ENCODE results near the gene CSNK2A2. TPM values are rescaled to one million over a fixed set of nuclear protein-coding genes. Genes with fewer than 3 reads are reported as not detected.

The CSNK2A2 gene
- total RNA-seq (2013; cell fraction: nucleolus; rRNA removed) = 36.7 and 37.3 TPM in 2 replicates
- total RNA-seq (2014; rRNA removed) (15.7 and 18.0 TPM in 2 replicates), total RNA-seq (2014; rRNA removed; fragmentation: Illumina TruSeq; extraction: Trizol) (40.3 and 41.5 TPM in 2 replicates), total RNA-seq (2021) (74.4 and 79.1 TPM in 2 replicates), polyA plus RNA-seq (2011; rRNA removed) (48.6 and 52.2 TPM in 2 replicates), polyA plus RNA-seq (2014; fragmentation: Illumina TruSeq; extraction: Trizol) (62.4 and 69.2 TPM in 2 replicates), polyA plus RNA-seq (2014; fragmentation: Nextera tagmentation; extraction: Ambion mirVana) (10 to 100 TPM; 17.4 to 18.0 TPM), polyA plus RNA-seq (2014; rRNA removed) (28.9 and 29.6 TPM in 2 replicates), polyA plus RNA-seq (2016; fragmentation: Nextera tagmentation; extraction: Ambion mirVana) (10 to 100 TPM; 27.9 to 29.9 TPM), polyA minus RNA-seq (2011; rRNA and poly(A)+ RNA removed) (82.8 and 119 TPM in 2 replicates), Bru-seq, nascent RNA (percentile 91 among the genes with signal in this experiment), BruChase-seq, experiment 1, labeled RNA remaining after a 6-hour chase (percentile 95 among the genes with signal in this experiment), BruChase-seq, experiment 2, labeled RNA remaining after a 2-hour chase (percentile 94 among the genes with signal in this experiment)
- polyA plus RNA-seq (2011; ENCODE audit: low read depth) = 39.6 TPM
- 33.2 and 51.6 TPM in 2 replicates for polyA plus RNA-seq (2011; cell fraction: cytosol; rRNA removed)
- polyA plus RNA-seq (2011; cell fraction: nucleus; rRNA removed) = 35.7 and 38.7 TPM in 2 replicates
- 51.1 and 54.3 TPM in 2 replicates for polyA plus RNA-seq (2012)
- polyA minus RNA-seq (2011; cell fraction: cytosol; rRNA and poly(A)+ RNA removed) = 32.7 and 34.7 TPM in 2 replicates
- polyA minus RNA-seq (2011; cell fraction: nucleus; rRNA and poly(A)+ RNA removed) = 15.2 and 21.4 TPM in 2 replicates
- long read RNA-seq, experiment 1, partial matches to known transcripts = 1 of 29 reads
- long read RNA-seq, experiment 1, other reads (novel, unspliced or antisense) = 28 of 29 reads
- long read RNA-seq, experiment 2, partial matches to known transcripts = 5 of 35 reads
- long read RNA-seq, experiment 2, other reads (novel, unspliced or antisense) = 29 of 35 reads

DNA sequence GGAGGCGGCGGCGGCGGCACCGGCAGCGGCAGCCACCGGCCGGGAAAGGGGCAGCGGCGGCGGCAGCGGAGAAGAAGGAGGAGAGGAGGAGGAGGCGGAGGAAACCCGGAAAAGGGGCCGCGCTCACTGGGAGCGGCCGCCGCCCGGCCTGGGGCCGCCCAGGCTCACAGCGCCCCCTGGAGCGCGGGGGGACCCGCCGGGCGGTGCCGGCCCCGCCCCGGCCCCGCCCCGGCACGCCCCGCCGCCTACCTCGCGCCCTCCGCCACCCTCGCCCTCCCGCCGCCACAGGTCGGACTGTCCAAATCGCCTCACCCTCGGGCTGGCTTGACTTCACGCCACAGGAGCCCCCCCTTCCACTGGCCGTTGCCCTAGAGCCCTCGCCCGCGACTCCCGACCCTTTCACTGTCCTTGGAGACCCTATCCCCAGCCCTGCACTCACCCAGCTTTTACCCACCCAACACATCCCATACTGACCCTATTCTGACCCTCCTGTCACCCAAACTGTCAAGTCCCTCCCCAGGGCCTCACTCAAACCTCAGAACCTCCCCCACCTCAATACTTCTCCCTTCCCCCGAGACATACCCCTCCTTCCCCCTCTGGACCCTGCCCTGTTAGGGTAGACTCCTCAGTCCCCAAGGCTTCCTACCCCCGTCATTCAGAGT lies at the start of gene CSNK2A2:
TSS of gene CSNK2A2 (minus strand) at position 85 of the 662 bp plus-strand sequence. CDS start 370 bp downstream, outside the sequence.
- Histone ChIP-seq H3K4me2 (ENCODE audit: control insufficient read depth, insufficient read depth) (peak within 1 kb of the TSS; percentile 92), H3K79me2 (ENCODE audit: control insufficient read depth, insufficient read depth, low read length) (peaks cover 31% of the 10 kb centered on the region), H4K20me1 (ENCODE audit: control insufficient read depth, insufficient read depth) (no peaks in the 10 kb centered on the region), H3K9me3 (replicated peaks; ENCODE audit: control insufficient read depth, insufficient read depth, low read length) (no peaks in the 10 kb centered on the region), H3K36me3 (ENCODE audit: control insufficient read depth in 2 of 2, insufficient read depth in 2 of 2, low read length in 1 of 2) (peaks cover 0 to 5% of the 10 kb centered on the region in 2 experiments; a peak in 1 of 4 replicates), H3K9ac (ENCODE audit: control insufficient read depth, insufficient read depth, low read length) (peak within 1 kb of the TSS; percentile 86), H3K27me3 (replicated peaks in 1 of 2; ENCODE audit: control insufficient read depth in 2 of 2, insufficient read depth in 2 of 2, low read length in 1 of 2) (no peaks in the 10 kb centered on the region), H3K4me1 (ENCODE audit: control insufficient read depth, insufficient read depth, low read length) (peaks cover 4% of the 10 kb centered on the region), H3K4me3 (peak within 1 kb of the TSS; percentile 95), H2AFZ (ENCODE audit: control insufficient read depth, low read depth, low read length) (peak within 1 kb of the TSS; percentile 95), H3K27ac (ENCODE audit: control insufficient read depth, insufficient read depth) (peak within 1 kb of the TSS; percentile 69)
- ChIA-PET SMC1A (ENCODE audit: uncharacterized antibody, unreplicated experiment) (interaction anchor here (0.5 to 2.1 kb wide), 6 partner anchors 12 to 72 kb away, joined by 3 to 8 read pairs (median 3); a partner anchor contains a TSS), CTCF (interaction anchor here (0.9 to 3.5 kb wide), 9 partner anchors 9 to 100 kb away, joined by 3 to 30 read pairs (median 4); no protein-coding TSS in a partner anchor), RAD21 (ENCODE audit: unreplicated experiment) (interaction anchor here (0.8 to 1.7 kb wide), 3 partner anchors 45 to 194 kb away, joined by 3 to 7 read pairs (median 6); partner anchors contain the start of gene GINS3), POLR2A (interaction anchor here (0.9 to 2.2 kb wide), 4 partner anchors 9 to 69 kb away, joined by 3 to 8 read pairs (median 6); no protein-coding TSS in a partner anchor)
- 8% methylated on average over 8 of the region's 52 CpGs for WGBS (ENCODE audit: insufficient coverage, insufficient replicate concordance, low lambda C conversion rate, missing lambda C conversion rate)
- no TSS peak for BruUV-seq (replicated peaks)
- intact Hi-C loops (cut with micrococcal nuclease; ENCODE audit: unreplicated experiment) = loop anchor here (1.0 to 10.0 kb wide), 2 partner anchors 49 to 173 kb away; partner anchors contain the start of gene MMP15
- in situ Hi-C loops (cut with MboI) = no loop called here
- FAIRE-seq (no peak), DNase-seq (ENCODE audit: low read depth, low spot score) (no peak), ATAC-seq (peak; percentile 90)
- TF ChIP-seq NFXL1 (IDR thresholded peaks at IDR 0.05; ENCODE audit: borderline replicate concordance) (no peak), HSF1 (IDR thresholded peaks at IDR 0.05; ENCODE audit: low read depth, low read length) (no peak), CTCF (IDR thresholded peaks at IDR 0.05 in 2 of 3, conservative IDR thresholded peaks at IDR 0.05 in 1 of 3; ENCODE audit: control insufficient read depth in 2 of 3, extremely low read depth in 1 of 3, insufficient read depth in 1 of 3, low read depth in 3 of 3, low read length in 3 of 3) (peak; percentile 21 to 65 (median 40); a peak in 4 of 6 replicates), TCF12 (IDR thresholded peaks at IDR 0.05; ENCODE audit: low read depth, low read length) (no peak), POLR2AphosphoS5 (IDR thresholded peaks at IDR 0.05; ENCODE audit: low read length) (no peak), STAT3 (IDR thresholded peaks at IDR 0.05; ENCODE audit: low read depth, low read length) (no peak), EGR1 (IDR thresholded peaks at IDR 0.05; ENCODE audit: borderline replicate concordance in 1 of 2, low read depth in 2 of 2, low read length in 2 of 2) (peak in 1 of 2 experiments; percentile 91; a peak in 2 of 3 replicates), PBX3 (IDR thresholded peaks at IDR 0.05; ENCODE audit: insufficient replicate concordance, low read depth, low read length) (no peak)
- TF ChIP-seq, protein P1, sequence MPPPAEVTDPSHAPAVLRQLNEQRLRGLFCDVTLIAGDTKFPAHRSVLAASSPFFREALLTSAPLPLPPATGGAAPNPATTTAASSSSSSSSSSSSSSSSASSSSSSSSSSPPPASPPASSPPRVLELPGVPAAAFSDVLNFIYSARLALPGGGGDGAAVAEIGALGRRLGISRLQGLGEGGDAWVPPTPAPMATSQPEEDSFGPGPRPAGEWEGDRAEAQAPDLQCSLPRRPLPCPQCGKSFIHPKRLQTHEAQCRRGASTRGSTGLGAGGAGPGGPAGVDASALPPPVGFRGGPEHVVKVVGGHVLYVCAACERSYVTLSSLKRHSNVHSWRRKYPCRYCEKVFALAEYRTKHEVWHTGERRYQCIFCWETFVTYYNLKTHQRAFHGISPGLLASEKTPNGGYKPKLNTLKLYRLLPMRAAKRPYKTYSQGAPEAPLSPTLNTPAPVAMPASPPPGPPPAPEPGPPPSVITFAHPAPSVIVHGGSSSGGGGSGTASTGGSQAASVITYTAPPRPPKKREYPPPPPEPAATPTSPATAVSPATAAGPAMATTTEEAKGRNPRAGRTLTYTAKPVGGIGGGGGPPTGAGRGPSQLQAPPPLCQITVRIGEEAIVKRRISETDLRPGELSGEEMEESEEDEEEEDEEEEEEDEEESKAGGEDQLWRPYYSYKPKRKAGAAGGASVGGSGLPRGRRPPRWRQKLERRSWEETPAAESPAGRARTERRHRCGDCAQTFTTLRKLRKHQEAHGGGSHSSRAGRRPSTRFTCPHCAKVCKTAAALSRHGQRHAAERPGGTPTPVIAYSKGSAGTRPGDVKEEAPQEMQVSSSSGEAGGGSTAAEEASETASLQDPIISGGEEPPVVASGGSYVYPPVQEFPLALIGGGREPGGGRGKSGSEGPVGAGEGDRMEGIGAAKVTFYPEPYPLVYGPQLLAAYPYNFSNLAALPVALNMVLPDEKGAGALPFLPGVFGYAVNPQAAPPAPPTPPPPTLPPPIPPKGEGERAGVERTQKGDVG (CRISPR knock-in tag; IDR thresholded peaks at IDR 0.05) = no peak

All from GM12878 (cell line).